GM12878 (cell line): Measurements from ENCODE around the gene NAT14. TPM values are rescaled to one million over a fixed set of nuclear protein-coding genes. Genes with fewer than 3 reads are reported as not detected.

Experiments used
- ATAC-seq: fragments of 200-7000 bp; cut with Tn5 transposase; 3 replicates; pipeline ENCODE4 v1.9.1; 2020; ENCODE audit warnings: mild to moderate bottlenecking, moderate library complexity
- BruUV-seq: library from RNA; stranded (reverse); fragments of 400-500 nt; replicated peaks from 2 replicates; lab custom pipeline; 2021; lab: Mats Ljungman, UMichigan
- CTCF ChIA-PET: fragments of 300-600 bp; sonication (Branson Sonifier 250); formaldehyde crosslinking; extraction: SDS; loops from one replicate; lab custom pipeline; 2021; ENCODE audit warnings: inconsistent platforms; lab: Yijun Ruan, JAX
- POLR2A ChIA-PET: fragments of 350-600 bp; formaldehyde crosslinking; extraction: SDS; loops from one replicate; lab custom pipeline; 2021; ENCODE audit warnings: inconsistent platforms; lab: Charles Lee
- RAD21 ChIA-PET: fragments of 300-600 bp; sonication (Branson Sonifier 250); formaldehyde crosslinking; loops from one replicate; lab custom pipeline; 2023; ENCODE audit warnings: antibody characterized with exemption; ENCODE audit not compliant: unreplicated experiment; lab: Charles Lee
- SMC1A ChIA-PET: fragments of 300-600 bp; sonication (Branson Sonifier 250); formaldehyde crosslinking; loops from one replicate; lab custom pipeline; 2023; ENCODE audit not compliant: unreplicated experiment, uncharacterized antibody; lab: Charles Lee
- DNase-seq: peaks from one replicate; pipeline ENCODE4 v3.0.0-alpha.2; 2011; ENCODE audit warnings: low read depth, low spot score
- FAIRE-seq: peaks from 3 replicates; lab custom pipeline; 2011; peaks lifted over from hg19 to GRCh38; lab: Jason Lieb, UNC
- H2AFZ ChIP-seq: 2 replicates; pipeline ENCODE4 v1.6.0; 2011; ENCODE audit warnings: low read depth, low read length, control low read depth; ENCODE audit not compliant: control insufficient read depth
- H3K27ac ChIP-seq: 2 replicates; pipeline ENCODE4 v1.5.1; 2011; ENCODE audit warnings: control low read depth; ENCODE audit not compliant: control insufficient read depth, insufficient read depth
- H3K27me3 ChIP-seq, 2 experiments: replicated peaks in 1 of 2; 2 replicates each; pipeline versions ENCODE4 v1.6.0 to v1.6.1; 2011; ENCODE audit warnings: low read length in 1 of 2; ENCODE audit not compliant: control insufficient read depth in 2 of 2, insufficient read depth in 2 of 2
- H3K36me3 ChIP-seq, 2 experiments: 2 replicates each; pipeline ENCODE4 v1.5.1; 2011; ENCODE audit warnings: low read length in 1 of 2; ENCODE audit not compliant: control insufficient read depth in 2 of 2, insufficient read depth in 2 of 2
- H3K4me1 ChIP-seq: 2 replicates; pipeline ENCODE4 v1.6.1; 2011; ENCODE audit warnings: mild to moderate bottlenecking, low read length, moderate library complexity, mixed read lengths; ENCODE audit not compliant: control insufficient read depth, insufficient read depth
- H3K4me2 ChIP-seq: 2 replicates; pipeline ENCODE4 v1.6.0; 2011; ENCODE audit warnings: control low read depth; ENCODE audit not compliant: control insufficient read depth, insufficient read depth
- H3K4me3 ChIP-seq: fragments of 200-600 bp; sonication (generic); 2 replicates; pipeline ENCODE4 v1.5.1; 2016
- H3K79me2 ChIP-seq: 2 replicates; pipeline ENCODE4 v1.6.0; 2011; ENCODE audit warnings: low read length; ENCODE audit not compliant: control insufficient read depth, insufficient read depth
- H3K9ac ChIP-seq: 2 replicates; pipeline ENCODE4 v1.8.0; 2011; ENCODE audit warnings: low read length, control low read depth, mixed read lengths; ENCODE audit not compliant: control insufficient read depth, insufficient read depth
- H3K9me3 ChIP-seq: replicated peaks from 3 replicates; pipeline ENCODE4 v1.5.1; 2011; ENCODE audit warnings: mild to moderate bottlenecking, low read length; ENCODE audit not compliant: control insufficient read depth, insufficient read depth
- H4K20me1 ChIP-seq: 2 replicates; pipeline ENCODE4 v1.6.0; 2011; ENCODE audit not compliant: control insufficient read depth, insufficient read depth
- MYC ChIP-seq: IDR thresholded peaks from 2 replicates; pipeline ENCODE4 v1.6.1; 2011; ENCODE audit warnings: mild to moderate bottlenecking, low read length, moderate library complexity, inconsistent platforms; ENCODE audit not compliant: insufficient read depth, insufficient replicate concordance, insufficient read length, severe bottlenecking
- POLR2A ChIP-seq: IDR thresholded peaks from 2 replicates; pipeline ENCODE4 v1.6.1; 2011; ENCODE audit warnings: low read depth, mild to moderate bottlenecking, low read length
- WGBS: methylation state at CpG from one replicate; pipeline ENCODE4 v1.1.6; 2016; ENCODE audit warnings: low lambda C conversion rate; ENCODE audit not compliant: insufficient replicate concordance, insufficient coverage; ENCODE audit errors: missing lambda C conversion rate; 5-methylcytosine and 5-hydroxymethylcytosine counted together
- in situ Hi-C: fragments of 300-500 bp; cut with MboI; formaldehyde crosslinking; loops from 9 replicates; pipeline ENCODE4 v1.14.3; 2018; ENCODE audit warnings: mixed read lengths
- intact Hi-C: fragments of 100-400 bp; cut with micrococcal nuclease; formaldehyde crosslinking; loops from one replicate; pipeline ENCODE4 v1.14.2; 2022; ENCODE audit not compliant: unreplicated experiment
- polyA plus RNA-seq, 11 experiments: library from polyadenylated mRNA; depleted of rRNA in 4 of 11; unstranded in 6 of 11; stranded (reverse) in 5 of 11; fragments of >200 nt; fragmentation: Nextera tagmentation in 4 of 11; fragmentation: Illumina TruSeq in 1 of 11; extraction: Ambion mirVana in 4 of 11; extraction: Trizol in 1 of 11; gene quantifications; 1 replicate in 1 of 11; 2 replicates in 10 of 11; pipeline versions ENCODE4 v1.2.1 to v1.2.3, GENCODE V29; 2011 to 2016; ENCODE audit warnings: inconsistent platforms in 2 of 11, missing spikeins in 2 of 11, low read depth in 1 of 11
- total RNA-seq, 4 experiments: library from RNA; depleted of rRNA in 3 of 4; stranded (reverse); fragments of >200 nt in 3 of 4; fragmentation: Illumina TruSeq in 1 of 4; extraction: Trizol in 1 of 4; gene quantifications; 2 replicates each; pipeline versions ENCODE4 v1.2.1 to v1.2.3, GENCODE V29; 2013 to 2021
- TF ChIP-seq, protein P1 (sequence below): fragments of 450-650 bp; IDR thresholded peaks from 2 replicates; pipeline ENCODE4 v1.6.1; 2017; ENCODE audit warnings: low read depth, mild to moderate bottlenecking, moderate library complexity

The NAT14 gene
- total and polyA plus RNA-seq, 10 of the 15 experiments (the other 5 are each of a cell fraction or from before 2014, with no cell fraction given), result 0.87 to 23.6 (median 9.7) TPM

DNA sequence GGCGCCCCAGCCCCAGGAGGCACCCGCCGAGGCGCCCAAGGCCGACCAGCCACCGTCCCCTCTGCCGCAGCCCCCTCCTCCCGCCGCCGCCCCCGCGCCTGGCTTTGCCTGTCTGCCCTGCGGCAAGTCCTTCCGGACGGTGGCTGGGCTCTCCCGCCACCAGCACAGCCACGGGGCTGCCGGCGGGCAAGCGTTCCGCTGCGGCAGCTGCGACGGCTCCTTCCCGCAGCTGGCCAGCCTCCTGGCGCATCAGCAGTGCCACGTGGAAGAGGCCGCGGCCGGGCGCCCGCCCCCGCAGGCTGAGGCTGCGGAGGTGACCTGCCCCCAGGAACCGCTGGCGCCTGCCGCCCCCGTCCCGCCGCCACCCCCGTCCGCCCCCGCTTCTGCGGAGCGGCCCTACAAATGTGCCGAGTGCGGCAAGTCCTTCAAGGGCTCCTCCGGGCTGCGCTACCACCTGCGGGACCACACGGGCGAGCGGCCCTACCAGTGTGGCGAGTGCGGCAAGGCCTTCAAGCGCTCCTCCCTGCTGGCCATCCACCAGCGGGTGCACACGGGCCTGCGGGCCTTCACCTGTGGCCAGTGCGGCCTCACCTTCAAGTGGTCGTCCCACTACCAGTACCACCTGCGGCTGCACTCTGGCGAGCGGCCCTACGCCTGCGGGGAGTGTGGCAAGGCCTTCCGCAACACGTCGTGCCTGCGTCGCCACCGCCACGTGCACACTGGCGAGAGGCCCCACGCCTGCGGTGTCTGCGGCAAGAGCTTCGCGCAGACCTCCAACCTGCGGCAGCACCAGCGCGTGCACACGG lies 2.6 kb upstream of the NAT14 start:
- FAIRE-seq (no peak), DNase-seq (no peak), ATAC-seq (no peak)
- ChIA-PET SMC1A (no interaction called here), POLR2A (no interaction called here), CTCF (no interaction called here), RAD21 (no interaction called here)
- Histone ChIP-seq H3K9me3 (no peaks in the 10 kb centered on the region), H3K36me3 (peaks cover 0 to 9% of the 10 kb centered on the region in 2 experiments; a peak in 2 of 4 replicates), H3K4me2 (no peak overlapping the region), H2AFZ (no peak overlapping the region), H3K4me3 (no peak overlapping the region), H3K27ac (no peak overlapping the region), H3K27me3 (no peaks in the 10 kb centered on the region), H3K4me1 (peaks cover 24% of the 10 kb centered on the region), H4K20me1 (no peaks in the 10 kb centered on the region), H3K9ac (no peak overlapping the region), H3K79me2 (peaks cover 6% of the 10 kb centered on the region)
- in situ Hi-C loops, result no loop called here
- intact Hi-C loops, result no loop called here
- TF ChIP-seq POLR2A, result 0 out of 2 replicates have a peak, but pooled peaks have one; percentile 6
- TF ChIP-seq, protein P1, sequence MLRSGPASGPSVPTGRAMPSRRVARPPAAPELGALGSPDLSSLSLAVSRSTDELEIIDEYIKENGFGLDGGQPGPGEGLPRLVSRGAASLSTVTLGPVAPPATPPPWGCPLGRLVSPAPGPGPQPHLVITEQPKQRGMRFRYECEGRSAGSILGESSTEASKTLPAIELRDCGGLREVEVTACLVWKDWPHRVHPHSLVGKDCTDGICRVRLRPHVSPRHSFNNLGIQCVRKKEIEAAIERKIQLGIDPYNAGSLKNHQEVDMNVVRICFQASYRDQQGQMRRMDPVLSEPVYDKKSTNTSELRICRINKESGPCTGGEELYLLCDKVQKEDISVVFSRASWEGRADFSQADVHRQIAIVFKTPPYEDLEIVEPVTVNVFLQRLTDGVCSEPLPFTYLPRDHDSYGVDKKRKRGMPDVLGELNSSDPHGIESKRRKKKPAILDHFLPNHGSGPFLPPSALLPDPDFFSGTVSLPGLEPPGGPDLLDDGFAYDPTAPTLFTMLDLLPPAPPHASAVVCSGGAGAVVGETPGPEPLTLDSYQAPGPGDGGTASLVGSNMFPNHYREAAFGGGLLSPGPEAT, result no peak
- 97% methylated on average over 64 of the region's 83 CpGs for WGBS
- BruUV-seq, result no TSS peak

DNA sequence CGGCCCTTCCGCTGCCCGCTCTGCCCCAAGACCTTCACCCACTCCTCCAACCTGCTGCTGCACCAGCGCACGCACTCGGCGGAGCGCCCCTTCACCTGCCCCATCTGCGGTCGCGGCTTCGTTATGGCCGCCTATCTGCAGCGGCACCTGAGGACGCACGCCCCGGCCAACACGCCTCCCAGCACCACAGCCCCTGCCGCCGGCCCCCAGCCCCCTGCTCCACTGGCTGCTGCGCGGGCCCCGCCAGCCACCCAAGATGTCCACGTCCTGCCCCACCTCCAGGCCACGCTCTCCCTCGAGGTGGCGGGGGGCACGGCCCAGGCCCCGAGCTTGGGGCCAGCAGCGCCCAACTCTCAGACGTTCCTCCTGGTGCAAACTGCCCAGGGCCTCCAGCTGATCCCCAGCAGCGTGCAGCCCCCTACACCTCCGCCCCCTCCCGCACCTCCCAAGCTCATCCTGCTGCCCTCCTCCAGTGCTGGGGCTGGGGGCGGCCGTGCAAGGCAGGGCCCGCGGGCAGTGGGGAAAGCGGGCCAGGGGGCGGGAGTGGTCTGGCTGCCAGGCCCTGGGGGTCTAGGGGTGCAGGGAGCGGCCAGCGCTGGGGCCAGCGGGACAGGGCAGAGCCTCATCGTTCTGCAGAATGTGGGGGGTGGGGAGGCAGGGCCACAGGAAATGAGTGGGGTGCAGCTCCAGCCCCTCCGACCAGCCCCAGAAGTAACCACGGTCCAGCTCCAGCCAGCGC lies 1.9 kb upstream of the NAT14 start:
- TF ChIP-seq MYC (no peak), POLR2A (peak; percentile 13; the same call in 1 of the 2 replicates)

More for the DNA sequence above, 1.9 kb upstream of the NAT14 start:
- peaks cover 0 to 9% of the 10 kb centered on the region in 2 experiments; a peak in 2 of 4 replicates for H3K36me3 ChIP-seq
- no peaks in the 10 kb centered on the region for H4K20me1 ChIP-seq
- intact Hi-C loops, result no loop called here
- ChIA-PET CTCF (no interaction called here), SMC1A (no interaction called here), POLR2A (no interaction called here), RAD21 (no interaction called here)
- ATAC-seq (no peak), FAIRE-seq (no peak), DNase-seq (no peak)
- H2AFZ ChIP-seq, result no peak overlapping the region
- peaks cover 2% of the 10 kb centered on the region for H3K79me2 ChIP-seq
- H3K27ac ChIP-seq, result no peak overlapping the region
- peaks cover 18% of the 10 kb centered on the region for H3K4me1 ChIP-seq
- BruUV-seq, result no TSS peak
- in situ Hi-C loops, result no loop called here
- no peak overlapping the region for H3K4me2 ChIP-seq
- H3K4me3 ChIP-seq, result no peak overlapping the region
- H3K9me3 ChIP-seq, result no peaks in the 10 kb centered on the region
- 96% methylated on average over 30 of the region's 47 CpGs for WGBS
- no peaks in the 10 kb centered on the region for H3K27me3 ChIP-seq
- no peak overlapping the region for H3K9ac ChIP-seq
